HepG2 (cell line): ENCODE results near the gene PROK2. TPM values are rescaled to one million over a fixed set of nuclear protein-coding genes. Genes with fewer than 3 reads are reported as not detected.
A peak's percentile ranks its signal among the peaks of the same experiment; 100 is the strongest.

Experiments
- ATAC-seq: fragments of 200-7000 bp; cut with Tn5 transposase; 3 replicates; pipeline ENCODE4 v1.9.1; 2020; ENCODE audit warnings: mild to moderate bottlenecking, moderate library complexity
- BruUV-seq: library from RNA; stranded (reverse); fragments of 400-500 nt; replicated peaks from 2 replicates; lab custom pipeline; 2021; lab: Mats Ljungman, UMichigan
- CTCF ChIA-PET: fragments of 300-600 bp; formaldehyde crosslinking; extraction: SDS; loops from one replicate; lab custom pipeline; 2021; ENCODE audit warnings: low total read pairs, inconsistent platforms, low intra/inter-chr PET ratio; lab: Yijun Ruan, JAX
- POLR2A ChIA-PET: fragments of 350-600 bp; sonication (Branson Sonifier 250); formaldehyde crosslinking; loops from one replicate; lab custom pipeline; 2020; ENCODE audit warnings: antibody characterized with exemption, inconsistent platforms; lab: Yijun Ruan, JAX
- DNase-seq: peaks from one replicate; pipeline ENCODE4 v3.0.0-alpha.2; 2015; ENCODE audit warnings: low spot score
- FAIRE-seq: peaks from 3 replicates; lab custom pipeline; 2011; peaks lifted over from hg19 to GRCh38; lab: Jason Lieb, UNC
- H2AFZ ChIP-seq: one replicate; pipeline ENCODE4 v1.6.1; 2011; ENCODE audit warnings: low read length, inconsistent platforms
- H3K27ac ChIP-seq: fragments of 300-600 bp; 3 replicates; pipeline ENCODE4 v1.8.0; 2011; ENCODE audit warnings: mixed run types, mild to moderate bottlenecking, mixed read lengths, low read length, inconsistent platforms; ENCODE audit not compliant: insufficient read depth; ENCODE audit errors: extremely low read length
- H3K27me3 ChIP-seq, 2 experiments: fragments of 200-600 bp in 1 of 2; 2 replicates in 1 of 2; 3 replicates in 1 of 2; pipeline versions ENCODE4 v1.6.0 to v1.8.0; 2011; ENCODE audit warnings: low read length in 2 of 2, mild to moderate bottlenecking in 2 of 2, moderate library complexity in 2 of 2, inconsistent platforms in 1 of 2; ENCODE audit not compliant: insufficient read depth in 2 of 2, control insufficient read depth in 1 of 2
- H3K36me3 ChIP-seq, 2 experiments: fragments of 200-600 bp in 1 of 2; replicated peaks in 1 of 2; 2 replicates in 1 of 2; 3 replicates in 1 of 2; pipeline versions ENCODE4 v1.5.1 to v1.8.0; 2011; ENCODE audit warnings: low read length in 2 of 2, inconsistent platforms in 1 of 2; ENCODE audit not compliant: insufficient read depth in 2 of 2, control insufficient read depth in 1 of 2
- H3K4me1 ChIP-seq: 2 replicates; pipeline ENCODE4 v1.5.1; 2012; ENCODE audit warnings: low read length, inconsistent platforms; ENCODE audit not compliant: insufficient read depth
- H3K4me2 ChIP-seq: 2 replicates; pipeline ENCODE4 v1.6.0; 2011; ENCODE audit warnings: low read depth, low read length, inconsistent platforms
- H3K4me3 ChIP-seq, 3 experiments: fragments of 200-600 bp in 1 of 3; sonication (generic), shearing (Covaris generic) in 1 of 3; replicated peaks in 1 of 3; 2 replicates each; pipeline ENCODE4 v1.5.1; 2011 to 2016; ENCODE audit warnings: low read length in 3 of 3, inconsistent platforms in 2 of 3, low read depth in 2 of 3, mild to moderate bottlenecking in 2 of 3, control low read depth in 1 of 3, mixed read lengths in 1 of 3; ENCODE audit not compliant: insufficient read depth in 1 of 3
- H3K79me2 ChIP-seq: one replicate; pipeline ENCODE4 v1.6.1; 2011; ENCODE audit warnings: low read length, inconsistent platforms; ENCODE audit not compliant: insufficient read depth
- H3K9ac ChIP-seq: 2 replicates; pipeline ENCODE4 v1.6.0; 2011; ENCODE audit warnings: mild to moderate bottlenecking, low read depth, low read length, inconsistent platforms; ENCODE audit not compliant: insufficient read depth
- H3K9me3 ChIP-seq: 2 replicates; pipeline ENCODE4 v1.5.1; 2012; ENCODE audit warnings: mild to moderate bottlenecking, low read length
- H4K20me1 ChIP-seq: 2 replicates; pipeline ENCODE4 v1.6.0; 2011; ENCODE audit warnings: inconsistent platforms, mild to moderate bottlenecking, low read length, moderate library complexity; ENCODE audit not compliant: insufficient read depth
- BRCA1 ChIP-seq: sonication (generic); formaldehyde crosslinking; IDR thresholded peaks from 2 replicates; pipeline ENCODE4 v1.4.0; 2020; ENCODE audit warnings: missing genetic modification reagents
- CREM ChIP-seq, 2 experiments: sonication (generic) in 1 of 2; formaldehyde crosslinking in 1 of 2; IDR thresholded peaks; 2 replicates each; pipeline versions ENCODE4 v1.4.0 to v1.6.1; 2016 to 2020; ENCODE audit warnings: antibody characterized with exemption in 1 of 2, mild to moderate bottlenecking in 1 of 2, missing genetic modification reagents in 1 of 2
- GLMP ChIP-seq: sonication (generic); formaldehyde crosslinking; IDR thresholded peaks from 2 replicates; pipeline ENCODE4 v1.9.0; 2021; ENCODE audit warnings: missing genetic modification reagents, mild to moderate bottlenecking, borderline replicate concordance
- MNT ChIP-seq: fragments of 450-650 bp; IDR thresholded peaks from 2 replicates; pipeline ENCODE4 v1.6.1; 2016
- RFX1 ChIP-seq: fragments of 450-650 bp; IDR thresholded peaks from 2 replicates; pipeline ENCODE4 v1.6.1; 2017
- SNAPC2 ChIP-seq: sonication (generic); formaldehyde crosslinking; IDR thresholded peaks from 2 replicates; pipeline ENCODE4 v1.8.1; 2022; ENCODE audit warnings: mild to moderate bottlenecking, missing genetic modification reagents
- ZNF768 ChIP-seq: sonication (generic); formaldehyde crosslinking; IDR thresholded peaks from 2 replicates; pipeline ENCODE4 v1.4.0; 2020; ENCODE audit warnings: missing genetic modification reagents
- WGBS: methylation state at CpG from one replicate; pipeline ENCODE4 v1.1.6; 2017; ENCODE audit warnings: low lambda C conversion rate; 5-methylcytosine and 5-hydroxymethylcytosine counted together
- in situ Hi-C: cut with HindIII; loops from 2 replicates; pipeline ENCODE4 v1.10.0; 2017; ENCODE audit warnings: low pct_unique_long_range_greater_than_20kb; ENCODE audit not compliant: extremely low pct_ligation_motif_present
- intact Hi-C: fragments of 100-400 bp; cut with micrococcal nuclease; formaldehyde crosslinking; loops from one replicate; pipeline ENCODE4 v1.10.0; 2022; ENCODE audit not compliant: unreplicated experiment
- polyA plus RNA-seq, 8 experiments: library from polyadenylated mRNA; depleted of rRNA in 3 of 8; stranded (reverse) in 7 of 8; unstranded in 1 of 8; fragments of >200 nt; fragmentation: Illumina TruSeq in 4 of 8; extraction: Trizol in 4 of 8; gene quantifications; 2 replicates each; pipeline versions ENCODE4 v1.2.1 to v1.2.3, GENCODE V29; 2011 to 2016; ENCODE audit warnings: low read depth in 4 of 8, missing spikeins in 1 of 8, mixed read lengths in 1 of 8; ENCODE audit not compliant: insufficient read depth in 1 of 8
- total RNA-seq, 5 experiments: library from RNA; depleted of rRNA; stranded (reverse); fragments of >200 nt; fragmentation: Illumina TruSeq; extraction: Trizol; gene quantifications; 2 replicates each; pipeline ENCODE4 v1.2.3, GENCODE V29; 2016; ENCODE audit warnings: low read depth in 1 of 5

PROK2 gene
- total and polyA plus RNA-seq, 2 of the 13 experiments (the other 11 are each of a cell fraction or from before 2014, with no cell fraction given): not detected

DNA sequence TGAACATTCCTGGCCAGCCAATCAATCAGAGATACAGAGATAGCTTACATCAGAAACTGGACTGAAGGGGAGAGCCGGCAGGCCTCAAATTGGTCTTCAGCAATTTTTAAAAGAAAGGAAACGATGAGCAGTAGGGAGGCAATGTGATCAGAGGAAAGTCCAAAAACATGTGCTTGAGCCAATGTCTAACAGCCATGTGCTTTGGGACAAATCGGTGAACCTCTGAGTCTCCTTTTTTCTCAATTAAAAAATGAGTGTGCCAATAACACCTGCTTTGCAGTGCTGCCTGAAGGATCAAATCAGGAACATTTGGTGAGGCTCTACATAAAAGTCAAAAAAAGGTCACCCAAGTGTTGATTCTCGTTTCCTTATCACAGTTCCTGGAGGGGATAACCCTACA is 52.3 kb downstream of the PROK2 start:
- BruUV-seq: no TSS peak
- Histone ChIP-seq H3K27ac (no peak overlapping the region), H3K4me3 (no peak overlapping the region), H3K4me1 (no peaks in the 10 kb centered on the region), H4K20me1 (no peaks in the 10 kb centered on the region), H3K79me2 (no peaks in the 10 kb centered on the region), H3K9me3 (no peaks in the 10 kb centered on the region), H3K36me3 (no peaks in the 10 kb centered on the region), H3K9ac (no peak overlapping the region), H3K27me3 (peaks cover 0 to 9% of the 10 kb centered on the region in 2 experiments; a peak in 2 of 5 replicates), H2AFZ (no peak overlapping the region), H3K4me2 (no peak overlapping the region)
- TF ChIP-seq MNT (peak; percentile 55; the same call in 1 of the 2 replicates), BRCA1 (CRISPR knock-in tag) (no peak), CREM (IDR thresholded peaks at IDR 0.05) (no peak), CREM (CRISPR knock-in tag; IDR thresholded peaks at IDR 0.05) (no peak)
- DNase-seq: no peak
- no peak for FAIRE-seq
- POLR2A ChIA-PET: no interaction called here
- whole genome bisulfite sequencing: 9% methylated on average over 4 of the region's 4 CpGs
- CTCF ChIA-PET: no interaction called here
- in situ Hi-C loops: no loop called here
- intact Hi-C loops: no loop called here
- no peak for ATAC-seq

DNA sequence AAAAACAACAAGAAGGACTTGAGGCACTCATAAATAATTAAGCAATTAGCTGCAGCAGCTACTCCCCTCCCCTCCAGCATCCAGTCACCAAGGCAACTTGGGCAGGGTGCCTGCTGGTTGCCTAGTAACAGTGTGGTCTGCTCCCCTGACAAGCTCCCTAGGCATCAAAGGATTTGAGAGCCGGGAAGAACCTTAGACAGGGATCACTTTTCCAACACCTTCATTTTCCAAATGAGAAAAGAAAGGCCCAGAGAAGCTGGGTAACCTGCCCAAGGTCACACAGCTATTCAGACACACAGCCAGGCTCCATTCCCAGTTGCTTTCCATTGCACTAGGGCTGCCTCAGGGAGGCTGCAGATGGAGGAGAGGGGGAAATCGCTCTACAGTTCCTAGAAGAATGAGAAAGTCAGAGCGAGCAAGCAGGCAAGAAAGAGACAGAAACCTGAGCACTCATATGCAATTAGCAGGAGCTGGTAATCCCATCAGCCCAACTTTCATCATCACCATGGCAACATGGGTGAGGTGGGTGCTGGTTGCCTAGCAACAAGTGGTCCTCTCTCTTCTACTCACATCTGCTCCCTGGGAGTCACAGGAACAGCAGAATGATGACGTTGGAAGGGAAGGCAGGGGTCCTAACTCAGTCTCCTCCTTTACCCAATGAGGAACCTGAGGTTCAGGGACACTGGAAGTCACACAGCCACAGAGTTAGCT is 56.2 kb downstream of the PROK2 start:
- Histone ChIP-seq H3K27me3 (peaks cover 8 to 36% of the 10 kb centered on the region in 2 experiments; a peak in 4 of 5 replicates), H2AFZ (no peak overlapping the region), H3K36me3 (no peaks in the 10 kb centered on the region), H3K4me3 (no peak overlapping the region), H3K4me1 (peaks cover 6% of the 10 kb centered on the region; the same call in 1 of the 2 replicates), H3K9ac (no peak overlapping the region), H3K9me3 (no peaks in the 10 kb centered on the region), H4K20me1 (no peaks in the 10 kb centered on the region), H3K4me2 (no peak overlapping the region), H3K79me2 (no peaks in the 10 kb centered on the region), H3K27ac (no peak overlapping the region)
- no peak for DNase-seq
- intact Hi-C loops: no loop called here
- no peak for TF ChIP-seq SNAPC2
- TF ChIP-seq ZNF768 (CRISPR knock-in tag): peak; percentile 52; the same call in 1 of the 2 replicates
- peak; percentile 53; the same call in 1 of the 2 replicates for TF ChIP-seq RFX1
- no peak for TF ChIP-seq GLMP (CRISPR knock-in tag)
- BruUV-seq: no TSS peak
- WGBS: 5% methylated on average over 4 of the region's 4 CpGs
- in situ Hi-C loops: no loop called here
- ChIA-PET POLR2A (no interaction called here), CTCF (no interaction called here)
- no peak for ATAC-seq
- no peak for FAIRE-seq
